ENCODE measurements around the gene RERE. TPM values are rescaled to one million over a fixed set of nuclear protein-coding genes. Genes with fewer than 3 reads are reported as not detected.

RERE gene
- total RNA-seq, 6 experiments from 2014 or later: 36.5 to 41.6 (median 37.5) TPM

DNA sequence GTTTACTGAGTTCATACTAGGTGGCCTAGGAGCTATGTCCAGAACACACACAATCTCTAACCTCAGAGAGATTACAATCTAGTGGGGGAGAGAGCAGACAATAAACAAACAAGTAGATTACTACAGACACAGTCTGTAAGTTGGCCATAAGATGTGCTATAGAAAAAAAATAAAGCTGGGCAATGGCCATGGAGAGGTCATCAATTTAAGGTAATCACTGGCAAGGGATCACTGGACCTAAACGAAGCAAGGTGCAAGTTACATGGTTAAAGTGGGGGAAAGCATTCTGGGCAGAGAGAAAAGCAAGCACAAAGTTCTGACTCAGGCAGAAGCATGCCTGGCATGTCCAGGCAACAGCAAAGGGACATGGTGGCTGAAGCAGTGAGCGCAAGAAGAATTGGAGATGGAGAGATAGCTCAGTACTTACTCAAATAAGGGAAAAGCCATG, 147.0 kb downstream of the RERE start:
- Mint-ChIP-seq H3K27me3 (ENCODE audit: insufficient read depth) (no peaks in the 10 kb centered on the region), H3K4me1 (ENCODE audit: low read depth) (peaks cover 55% of the 10 kb centered on the region), H3K27ac (peak overlapping the region; percentile 9), H3K9me3 (no peaks in the 10 kb centered on the region), H3K4me3 (peak overlapping the region; percentile 18), H3K36me3 (ENCODE audit: low read depth) (no peaks in the 10 kb centered on the region)
- peak; percentile 33 for DNase-seq
- TF ChIP-seq, protein P1, sequence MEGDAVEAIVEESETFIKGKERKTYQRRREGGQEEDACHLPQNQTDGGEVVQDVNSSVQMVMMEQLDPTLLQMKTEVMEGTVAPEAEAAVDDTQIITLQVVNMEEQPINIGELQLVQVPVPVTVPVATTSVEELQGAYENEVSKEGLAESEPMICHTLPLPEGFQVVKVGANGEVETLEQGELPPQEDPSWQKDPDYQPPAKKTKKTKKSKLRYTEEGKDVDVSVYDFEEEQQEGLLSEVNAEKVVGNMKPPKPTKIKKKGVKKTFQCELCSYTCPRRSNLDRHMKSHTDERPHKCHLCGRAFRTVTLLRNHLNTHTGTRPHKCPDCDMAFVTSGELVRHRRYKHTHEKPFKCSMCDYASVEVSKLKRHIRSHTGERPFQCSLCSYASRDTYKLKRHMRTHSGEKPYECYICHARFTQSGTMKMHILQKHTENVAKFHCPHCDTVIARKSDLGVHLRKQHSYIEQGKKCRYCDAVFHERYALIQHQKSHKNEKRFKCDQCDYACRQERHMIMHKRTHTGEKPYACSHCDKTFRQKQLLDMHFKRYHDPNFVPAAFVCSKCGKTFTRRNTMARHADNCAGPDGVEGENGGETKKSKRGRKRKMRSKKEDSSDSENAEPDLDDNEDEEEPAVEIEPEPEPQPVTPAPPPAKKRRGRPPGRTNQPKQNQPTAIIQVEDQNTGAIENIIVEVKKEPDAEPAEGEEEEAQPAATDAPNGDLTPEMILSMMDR (IDR thresholded peaks at IDR 0.05): no peak

DNA sequence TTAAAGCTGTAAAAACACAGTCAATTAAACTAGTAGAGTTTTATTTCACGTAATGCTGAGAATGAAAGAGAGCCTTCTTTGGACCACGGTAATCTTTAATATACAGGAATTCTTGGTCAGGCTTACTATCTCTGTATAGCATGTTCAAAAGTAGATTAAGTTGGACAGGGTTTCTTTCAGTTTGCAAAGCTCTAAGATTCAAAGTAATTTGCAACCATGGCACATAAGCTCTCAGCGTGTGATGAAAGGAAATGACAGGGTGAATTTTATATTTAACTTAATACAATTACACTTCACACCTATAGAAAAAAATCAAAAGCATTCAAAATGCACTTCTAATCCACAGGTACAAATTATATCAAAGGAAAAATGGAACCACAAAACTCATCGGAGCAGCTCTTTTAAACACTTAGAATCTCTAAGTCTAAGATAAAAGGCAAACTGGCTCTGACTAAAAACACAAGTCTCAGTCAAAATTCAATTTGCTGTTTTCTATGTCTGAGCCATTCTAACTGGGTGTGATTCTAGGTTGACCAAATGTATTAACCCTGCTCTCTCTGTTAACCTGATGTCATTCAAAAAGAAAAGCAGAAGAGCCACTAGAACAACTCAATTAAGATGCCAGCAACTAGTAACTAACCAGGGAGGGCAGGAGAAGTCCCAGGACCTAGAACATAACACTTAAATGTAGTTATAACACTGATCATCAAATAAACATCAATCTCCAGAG, 147.7 kb downstream of the RERE start:
- Mint-ChIP-seq H3K4me1 (ENCODE audit: low read depth) (peaks cover 49% of the 10 kb centered on the region), H3K36me3 (ENCODE audit: low read depth) (no peaks in the 10 kb centered on the region), H3K9me3 (no peaks in the 10 kb centered on the region), H3K4me3 (no peak overlapping the region), H3K27ac (peak overlapping the region; percentile 9; the same call in 1 of the 2 replicates), H3K27me3 (ENCODE audit: insufficient read depth) (no peaks in the 10 kb centered on the region)
- TF ChIP-seq, protein P1 (IDR thresholded peaks at IDR 0.05): no peak
- DNase-seq: no peak

DNA sequence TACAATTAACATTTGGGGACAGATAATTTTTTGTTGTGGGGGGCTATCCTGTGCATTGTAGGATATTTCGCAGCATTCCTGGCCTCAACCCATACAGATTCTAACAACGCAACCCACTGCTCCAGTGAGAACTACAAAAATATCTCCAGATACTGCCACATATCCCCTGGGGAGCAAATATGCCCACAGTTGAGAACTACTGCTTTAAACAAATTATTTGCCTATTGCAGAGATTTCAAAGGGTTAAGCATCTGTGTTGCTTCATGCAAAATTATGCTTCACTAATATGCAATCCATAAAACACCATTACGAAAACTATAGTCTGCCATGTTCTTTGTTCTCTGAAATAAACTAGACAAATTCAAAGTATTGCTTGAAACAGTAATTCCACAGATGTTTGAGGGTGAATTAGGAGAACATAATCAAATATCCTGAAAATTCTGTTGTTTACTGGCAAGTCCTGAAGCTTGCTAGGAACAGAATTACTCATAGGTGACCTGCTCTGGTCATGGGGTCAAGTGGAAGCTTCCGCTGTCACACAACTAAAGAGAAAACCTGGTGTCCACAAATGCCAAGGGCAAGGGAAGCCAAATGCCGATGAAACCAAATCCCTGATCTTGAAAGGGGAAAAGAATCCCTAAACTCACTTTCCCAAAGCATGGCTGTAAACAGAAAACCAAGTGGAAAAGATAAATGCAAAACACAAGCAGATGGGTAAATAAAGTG, 149.4 kb downstream of the RERE start:
- Mint-ChIP-seq H3K4me3 (no peak overlapping the region; the same call in 1 of the 2 replicates), H3K27ac (peak overlapping the region; percentile 60), H3K27me3 (ENCODE audit: insufficient read depth) (no peaks in the 10 kb centered on the region), H3K9me3 (no peaks in the 10 kb centered on the region), H3K4me1 (ENCODE audit: low read depth) (peaks cover 44% of the 10 kb centered on the region), H3K36me3 (ENCODE audit: low read depth) (no peaks in the 10 kb centered on the region)
- DNase-seq: peak; percentile 25
- TF ChIP-seq, protein P1 (IDR thresholded peaks at IDR 0.05): no peak

DNA sequence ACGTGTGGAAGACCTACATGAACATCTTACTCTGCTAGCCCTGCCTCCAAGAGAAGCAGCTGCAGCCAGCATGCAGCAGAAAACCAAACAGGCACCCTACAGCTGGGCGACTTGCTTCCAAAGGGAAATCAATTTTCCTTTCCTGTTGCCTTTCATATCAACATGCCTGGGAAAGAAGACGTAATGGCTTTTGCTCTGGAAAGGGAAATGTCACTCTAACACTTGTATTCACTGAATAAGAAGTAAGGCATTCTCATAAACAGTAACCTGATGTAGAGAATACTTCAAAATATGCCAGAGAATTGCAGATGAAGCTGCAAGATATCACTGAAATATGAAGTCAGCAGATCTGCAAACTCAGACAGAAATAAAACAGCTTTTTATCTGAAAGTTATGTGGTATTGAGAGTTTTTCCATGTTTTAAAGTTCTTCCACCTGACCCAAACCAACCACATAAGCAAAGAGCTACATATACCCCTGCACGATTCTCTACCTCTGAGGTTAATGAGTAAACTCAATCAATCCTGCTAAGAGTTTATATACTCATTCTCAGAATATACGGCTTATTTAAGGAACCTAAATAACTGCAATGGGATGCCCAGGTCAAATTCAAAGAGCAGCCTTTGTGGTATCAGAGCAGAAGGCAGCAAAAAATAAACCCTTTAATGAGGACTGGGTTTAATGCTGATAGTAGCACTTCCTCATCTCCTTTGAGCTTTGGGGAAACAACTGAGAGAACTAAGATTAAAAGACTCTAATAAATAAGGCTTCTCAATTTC, 150.9 kb downstream of the RERE start:
- Mint-ChIP-seq H3K36me3 (ENCODE audit: low read depth) (no peaks in the 10 kb centered on the region), H3K27ac (no peak overlapping the region), H3K27me3 (ENCODE audit: insufficient read depth) (no peaks in the 10 kb centered on the region), H3K9me3 (no peaks in the 10 kb centered on the region), H3K4me1 (ENCODE audit: low read depth) (peaks cover 39% of the 10 kb centered on the region), H3K4me3 (no peak overlapping the region)
- peak; percentile 53 for DNase-seq
- TF ChIP-seq, protein P1 (IDR thresholded peaks at IDR 0.05): no peak

DNA sequence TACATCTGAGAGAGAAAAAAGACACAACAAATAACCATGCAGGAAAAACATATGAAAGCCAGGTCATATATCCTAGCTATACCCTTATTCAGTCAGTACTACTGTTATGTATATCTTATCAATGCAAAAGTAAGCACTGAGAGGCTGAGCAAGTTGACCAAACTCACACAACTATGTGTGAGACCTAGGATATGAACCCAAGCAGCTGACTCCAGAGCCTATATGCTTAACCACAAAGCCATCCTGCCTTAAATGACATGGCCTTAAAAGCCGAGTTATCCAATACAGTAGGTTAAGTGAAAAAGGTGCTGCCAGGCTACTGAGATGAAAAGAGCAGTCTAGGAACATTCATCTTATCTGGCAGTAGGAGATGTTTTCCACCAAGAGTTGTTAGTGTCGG, 151.6 kb downstream of the RERE start:
- H3K27ac Mint-ChIP-seq: no peak overlapping the region
- H3K36me3 Mint-ChIP-seq (ENCODE audit: low read depth): no peaks in the 10 kb centered on the region

More for the DNA sequence above, 151.6 kb downstream of the RERE start:
- H3K9me3 Mint-ChIP-seq: no peaks in the 10 kb centered on the region
- H3K4me3 Mint-ChIP-seq: no peak overlapping the region
- no peak for DNase-seq
- TF ChIP-seq, protein P1 (IDR thresholded peaks at IDR 0.05): no peak
- peaks cover 32% of the 10 kb centered on the region for H3K4me1 Mint-ChIP-seq (ENCODE audit: low read depth)
- H3K27me3 Mint-ChIP-seq (ENCODE audit: insufficient read depth): no peaks in the 10 kb centered on the region

Data from HFFc6 (cell line).